H9 (cell line): Measurements from ENCODE around the gene MMP17. TPM values are rescaled to one million over a fixed set of nuclear protein-coding genes. Genes with fewer than 3 reads are reported as not detected.

Source experiments
- DNase-seq: peaks from one replicate; pipeline ENCODE4 v3.0.0-alpha.2; 2017
- H2AFZ ChIP-seq: one replicate; pipeline ENCODE4 v1.6.1; 2013; ENCODE audit warnings: mild to moderate bottlenecking, low read length, control low read depth, moderate library complexity
- H2AK5ac ChIP-seq: 2 replicates; pipeline ENCODE4 v1.6.1; 2013; ENCODE audit warnings: low read length, control low read depth, mixed read lengths; ENCODE audit not compliant: insufficient read length
- H2BK120ac ChIP-seq: one replicate; pipeline ENCODE4 v1.6.1; 2013; ENCODE audit warnings: low read depth, mild to moderate bottlenecking, low read length, control low read depth, inconsistent platforms; ENCODE audit not compliant: poor library complexity, severe bottlenecking
- H2BK12ac ChIP-seq: 2 replicates; pipeline ENCODE4 v1.6.1; 2013; ENCODE audit warnings: low read length, control low read depth, mixed read lengths, low read depth; ENCODE audit not compliant: insufficient read length
- H2BK15ac ChIP-seq: 2 replicates; pipeline ENCODE4 v1.6.1; 2013; ENCODE audit warnings: low read depth, low read length, control low read depth
- H2BK20ac ChIP-seq: one replicate; pipeline ENCODE4 v1.6.1; 2013; ENCODE audit warnings: low read depth, mild to moderate bottlenecking, low read length, control low read depth, inconsistent platforms; ENCODE audit not compliant: poor library complexity, severe bottlenecking
- H2BK5ac ChIP-seq: 2 replicates; pipeline ENCODE4 v1.6.1; 2013; ENCODE audit warnings: low read length, control low read depth, mixed read lengths; ENCODE audit not compliant: insufficient read length
- H3K14ac ChIP-seq: 2 replicates; pipeline ENCODE4 v1.6.1; 2013; ENCODE audit warnings: low read length, control low read depth; ENCODE audit not compliant: insufficient read depth
- H3K18ac ChIP-seq: 2 replicates; pipeline ENCODE4 v1.6.1; 2013; ENCODE audit warnings: low read depth, mild to moderate bottlenecking, mixed read lengths, low read length, control low read depth; ENCODE audit not compliant: insufficient read length
- H3K23ac ChIP-seq: 2 replicates; pipeline ENCODE4 v1.6.1; 2013; ENCODE audit warnings: low read length, control low read depth, mixed read lengths, low read depth; ENCODE audit not compliant: insufficient read length
- H3K23me2 ChIP-seq: 2 replicates; pipeline ENCODE4 v1.6.1; 2013; ENCODE audit warnings: low read depth, mild to moderate bottlenecking, mixed read lengths, low read length, control low read depth; ENCODE audit not compliant: insufficient read length, poor library complexity, severe bottlenecking
- H3K27ac ChIP-seq: 2 replicates; pipeline ENCODE4 v1.5.1; 2013; ENCODE audit warnings: low read length, control low read depth, mixed read lengths, low read depth; ENCODE audit not compliant: insufficient read length
- H3K27me3 ChIP-seq: 2 replicates; pipeline ENCODE4 v1.6.1; 2013; ENCODE audit warnings: low read length, control low read depth, inconsistent platforms; ENCODE audit not compliant: insufficient read depth
- H3K4ac ChIP-seq: 2 replicates; pipeline ENCODE4 v1.6.1; 2013; ENCODE audit warnings: low read depth, mild to moderate bottlenecking, control low read depth, inconsistent platforms, low read length, moderate library complexity
- H3K4me1 ChIP-seq: 2 replicates; pipeline ENCODE4 v1.6.1; 2013; ENCODE audit warnings: low read length, control low read depth, inconsistent platforms; ENCODE audit not compliant: insufficient read depth
- H3K4me2 ChIP-seq: 2 replicates; pipeline ENCODE4 v1.6.1; 2013; ENCODE audit warnings: low read length, control low read depth, mixed read lengths; ENCODE audit not compliant: insufficient read length, insufficient read depth
- H3K56ac ChIP-seq: 2 replicates; pipeline ENCODE4 v1.6.1; 2013; ENCODE audit warnings: low read depth, mild to moderate bottlenecking, mixed read lengths, low read length, control low read depth; ENCODE audit not compliant: insufficient read length
- H3K79me1 ChIP-seq: 2 replicates; pipeline ENCODE4 v1.6.1; 2013; ENCODE audit warnings: low read depth, mild to moderate bottlenecking, moderate library complexity, low read length, control low read depth, inconsistent platforms; ENCODE audit not compliant: insufficient read depth, poor library complexity, severe bottlenecking
- H3K79me2 ChIP-seq: 2 replicates; pipeline ENCODE4 v1.6.1; 2013; ENCODE audit warnings: low read length, control low read depth, inconsistent platforms; ENCODE audit not compliant: insufficient read depth
- H3K9ac ChIP-seq: 2 replicates; pipeline ENCODE4 v1.6.1; 2013; ENCODE audit warnings: low read length, control low read depth, mixed read lengths; ENCODE audit not compliant: insufficient read length; ENCODE audit errors: extremely low read depth
- H3K9me3 ChIP-seq: one replicate; pipeline ENCODE4 v1.6.1; 2013; ENCODE audit warnings: low read depth, low read length, inconsistent platforms; ENCODE audit not compliant: control insufficient read depth
- H3T11ph ChIP-seq: one replicate; pipeline ENCODE4 v1.6.1; 2013; ENCODE audit warnings: mild to moderate bottlenecking, low read length, control low read depth, inconsistent platforms
- H4K20me1 ChIP-seq: one replicate; pipeline ENCODE4 v1.6.1; 2013; ENCODE audit not compliant: control insufficient read depth, insufficient read length, insufficient read depth
- H4K5ac ChIP-seq: 2 replicates; pipeline ENCODE4 v1.6.1; 2013; ENCODE audit warnings: low read depth, mild to moderate bottlenecking, mixed read lengths, low read length, control low read depth; ENCODE audit not compliant: insufficient read length
- H4K8ac ChIP-seq: replicated peaks from 2 replicates; pipeline ENCODE4 v1.6.1; 2013; ENCODE audit warnings: low read length, control low read depth, mixed read lengths, low read depth; ENCODE audit not compliant: insufficient read length
- H4K91ac ChIP-seq: 2 replicates; pipeline ENCODE4 v1.6.1; 2013; ENCODE audit warnings: low read depth, mild to moderate bottlenecking, moderate library complexity, mixed read lengths, low read length, control low read depth; ENCODE audit not compliant: insufficient read length
- H3K27ac Mint-ChIP-seq, 3 experiments: 2 replicates in 2 of 3; 3 replicates in 1 of 3; pipeline ENCODE4 v1.8.0; 2020 to 2021; ENCODE audit warnings: mixed read lengths in 3 of 3, mild to moderate bottlenecking in 1 of 3, moderate library complexity in 1 of 3
- H3K27me3 Mint-ChIP-seq: 2 replicates; pipeline ENCODE4 v1.8.0; 2021; ENCODE audit warnings: low read depth, mild to moderate bottlenecking, moderate library complexity, mixed read lengths
- H3K36me3 Mint-ChIP-seq, 3 experiments: 2 replicates in 2 of 3; 3 replicates in 1 of 3; pipeline ENCODE4 v1.8.0; 2020 to 2021; ENCODE audit warnings: low read depth in 3 of 3, mixed read lengths in 3 of 3; ENCODE audit not compliant: insufficient read depth in 1 of 3
- H3K4me1 Mint-ChIP-seq, 2 experiments: 2 replicates each; pipeline ENCODE4 v1.8.0; 2020; ENCODE audit warnings: mixed read lengths in 2 of 2
- H3K4me3 Mint-ChIP-seq, 2 experiments: 2 replicates in 1 of 2; 3 replicates in 1 of 2; pipeline ENCODE4 v1.8.0; 2020 to 2021; ENCODE audit warnings: mild to moderate bottlenecking in 2 of 2, mixed read lengths in 2 of 2, moderate library complexity in 1 of 2
- H3K9me3 Mint-ChIP-seq, 2 experiments: 2 replicates in 1 of 2; 3 replicates in 1 of 2; pipeline ENCODE4 v1.8.0; 2020; ENCODE audit warnings: mild to moderate bottlenecking in 2 of 2, mixed read lengths in 2 of 2, moderate library complexity in 1 of 2
- CTCF ChIP-seq: fragments of 200-600 bp; sonication (generic); conservative IDR thresholded peaks from 3 replicates; pipeline ENCODE4 v1.8.0; 2021; ENCODE audit warnings: antibody characterized with exemption, mild to moderate bottlenecking
- WGBS: extraction: QIAGEN DNeasy Blood & Tissue Kit; methylation state at CpG from one replicate; pipeline ENCODE4 v1.1.7; 2013; ENCODE audit warnings: missing lambda C conversion rate, low lambda C conversion rate, mixed read lengths; ENCODE audit not compliant: insufficient read length; ENCODE audit errors: extremely low coverage; 5-methylcytosine and 5-hydroxymethylcytosine counted together
- total RNA-seq: library from RNA; stranded (reverse); gene quantifications from 2 replicates; pipeline ENCODE4 v1.2.1, GENCODE V29; 2021

Gene MMP17
- total RNA-seq, 1 experiment from 2014 or later: 14.8 TPM

DNA sequence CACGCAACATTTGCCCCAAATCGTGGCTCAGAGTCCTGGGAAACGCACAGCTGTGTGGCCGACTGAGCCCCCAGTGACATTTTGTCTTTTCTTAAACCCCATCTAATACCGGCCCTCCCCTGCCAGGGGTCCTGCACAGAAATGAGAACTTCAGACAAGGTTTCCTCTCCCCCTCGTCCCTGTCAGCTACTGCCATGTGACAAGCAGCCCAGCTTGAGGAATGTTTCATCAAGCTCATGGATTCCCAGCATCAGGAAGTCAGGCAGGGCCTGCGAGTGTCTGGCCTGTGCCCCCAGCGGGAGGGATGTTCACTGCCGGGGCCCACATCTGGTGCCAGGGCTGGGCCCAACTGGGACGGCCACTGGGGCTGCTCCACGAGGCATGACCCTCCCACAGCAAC lies 15.9 kb downstream of the MMP17 start:
- Histone ChIP-seq H3K4me2 (no peak overlapping the region), H3K79me2 (no peaks in the 10 kb centered on the region), H2BK20ac (no peak overlapping the region), H3K4ac (no peak overlapping the region), H2BK120ac (no peak overlapping the region), H3K56ac (no peak overlapping the region), H2BK12ac (no peak overlapping the region), H3K14ac (no peak overlapping the region; the same call in 1 of the 2 replicates), H3K27me3 (no peaks in the 10 kb centered on the region), H3K9ac (no peak overlapping the region), H3K23ac (no peak overlapping the region), H3T11ph (no peak overlapping the region), H4K5ac (no peak overlapping the region), H2BK15ac (no peak overlapping the region), H3K79me1 (no peaks in the 10 kb centered on the region), H3K18ac (no peak overlapping the region), H2AFZ (no peak overlapping the region), H3K4me1 (no peaks in the 10 kb centered on the region), H2AK5ac (no peak overlapping the region), H3K9me3 (no peaks in the 10 kb centered on the region), H4K91ac (no peak overlapping the region), H3K23me2 (no peaks in the 10 kb centered on the region), H3K27ac (no peak overlapping the region), H4K8ac (no peak overlapping the region), H2BK5ac (no peak overlapping the region), H4K20me1 (no peaks in the 10 kb centered on the region)
- no peaks in the 10 kb centered on the region for H3K4me1 Mint-ChIP-seq
- no peaks in the 10 kb centered on the region for H3K9me3 Mint-ChIP-seq
- no peak for TF ChIP-seq CTCF
- H3K36me3 Mint-ChIP-seq: peaks cover 12 to 37% (median 20%) of the 10 kb centered on the region in 3 experiments
- WGBS: no CpG with 5 or more reads among the region's 11 CpGs
- H3K27ac Mint-ChIP-seq: peak overlapping the region in 1 of 3 experiments; percentile 39; a peak in 1 of 7 replicates
- no peak overlapping the region for H3K4me3 Mint-ChIP-seq
- no peaks in the 10 kb centered on the region for H3K27me3 Mint-ChIP-seq
- no peak for DNase-seq
